Neural cell (in vitro differentiated cells): Measurements from ENCODE around the gene IL17REL. TPM values are rescaled to one million over a fixed set of nuclear protein-coding genes. Genes with fewer than 3 reads are reported as not detected.

Experiments used
- H2AFZ ChIP-seq: fragments of 200-600, 300-800 bp; sonication (generic), shearing (Covaris generic); 2 replicates; pipeline ENCODE4 v1.6.0; 2014; ENCODE audit warnings: low read depth, mild to moderate bottlenecking, antibody characterized with exemption, low read length, moderate library complexity
- H3F3A ChIP-seq: fragments of 200-600 bp; shearing (Covaris generic); 2 replicates; pipeline ENCODE4 v1.6.1; 2016; ENCODE audit warnings: mild to moderate bottlenecking, moderate library complexity, mixed read lengths, antibody characterized with exemption, low read length; ENCODE audit not compliant: insufficient read depth, poor library complexity, severe bottlenecking
- H3K27ac ChIP-seq: fragments of 200-600, 300-800 bp; sonication (generic), shearing (Covaris generic); 2 replicates; pipeline ENCODE4 v1.5.1; 2014; ENCODE audit warnings: mild to moderate bottlenecking, low read length, moderate library complexity
- H3K27me3 ChIP-seq: fragments of 300-800, 200-600 bp; sonication (generic), shearing (Covaris generic); 2 replicates; pipeline ENCODE4 v1.6.0; 2014; ENCODE audit warnings: mild to moderate bottlenecking, low read depth, low read length, moderate library complexity; ENCODE audit not compliant: insufficient read depth
- H3K36me3 ChIP-seq: fragments of 300-800, 200-600 bp; sonication (generic), shearing (Covaris generic); 2 replicates; pipeline ENCODE4 v1.5.1; 2014; ENCODE audit warnings: mild to moderate bottlenecking, antibody characterized with exemption, low read length, moderate library complexity; ENCODE audit not compliant: insufficient read depth
- H3K4me2 ChIP-seq: fragments of 300-800, 200-600 bp; sonication (generic), shearing (Covaris generic); 2 replicates; pipeline ENCODE4 v1.6.0; 2014; ENCODE audit warnings: mild to moderate bottlenecking, low read length
- H3K4me3 ChIP-seq: fragments of 300-800, 200-600 bp; sonication (generic), shearing (Covaris generic); 2 replicates; pipeline ENCODE4 v1.5.1; 2014; ENCODE audit warnings: mild to moderate bottlenecking, low read length, moderate library complexity
- H3K79me2 ChIP-seq: fragments of 200-600 bp; shearing (Covaris generic); replicated peaks from 2 replicates; pipeline ENCODE4 v1.6.0; 2014; ENCODE audit warnings: mild to moderate bottlenecking, low read length, moderate library complexity; ENCODE audit not compliant: insufficient read depth
- H3K9ac ChIP-seq: fragments of 300-800, 200-600 bp; sonication (generic), shearing (Covaris generic); 2 replicates; pipeline ENCODE4 v1.6.1; 2016; ENCODE audit warnings: mild to moderate bottlenecking, low read length, mixed read lengths
- H3K9me2 ChIP-seq: fragments of 200-600 bp; shearing (Covaris generic); 2 replicates; pipeline ENCODE4 v1.6.1; 2016; ENCODE audit warnings: mild to moderate bottlenecking, low read length, mixed read lengths; ENCODE audit not compliant: insufficient read depth
- H3K9me3 ChIP-seq: fragments of 200-600, 300-800 bp; sonication (generic), shearing (Covaris generic); 2 replicates; pipeline ENCODE4 v1.6.1; 2016; ENCODE audit warnings: mild to moderate bottlenecking, mixed run types, low read length, moderate library complexity, mixed read lengths
- H4K20me1 ChIP-seq: fragments of 200-600 bp; shearing (Covaris generic); 2 replicates; pipeline ENCODE4 v1.6.1; 2016; ENCODE audit warnings: mild to moderate bottlenecking, mixed run types; ENCODE audit not compliant: insufficient read depth
- CTCF ChIP-seq: fragments of 450-650 bp; IDR thresholded peaks from 2 replicates; pipeline ENCODE4 v1.5.1; 2014; ENCODE audit warnings: antibody characterized with exemption, mild to moderate bottlenecking, moderate library complexity; ENCODE audit not compliant: poor library complexity, severe bottlenecking
- EP300 ChIP-seq: fragments of 450-650 bp; conservative IDR thresholded peaks from 2 replicates; pipeline ENCODE4 v1.6.1; 2014; ENCODE audit warnings: antibody characterized with exemption, mild to moderate bottlenecking, moderate library complexity; ENCODE audit not compliant: poor library complexity, severe bottlenecking
- EZH2 ChIP-seq: fragments of 200-600, 300-800 bp; shearing (Covaris generic), sonication (generic); IDR thresholded peaks from 2 replicates; pipeline ENCODE4 v1.6.1; 2014; ENCODE audit warnings: antibody characterized with exemption, low read length, borderline replicate concordance, mild to moderate bottlenecking; ENCODE audit not compliant: insufficient read depth, poor library complexity, severe bottlenecking
- MXI1 ChIP-seq: fragments of 450-650 bp; conservative IDR thresholded peaks from 2 replicates; pipeline ENCODE4 v1.6.1; 2014; ENCODE audit warnings: antibody characterized with exemption, mild to moderate bottlenecking; ENCODE audit not compliant: poor library complexity, severe bottlenecking
- POLR2AphosphoS5 ChIP-seq: IDR thresholded peaks from 2 replicates; pipeline ENCODE4 v1.6.1; 2012
- RAD21 ChIP-seq: fragments of 450-650 bp; conservative IDR thresholded peaks from 2 replicates; pipeline ENCODE4 v1.6.1; 2014; ENCODE audit warnings: antibody characterized with exemption, mild to moderate bottlenecking, moderate library complexity
- REST ChIP-seq: IDR thresholded peaks from 2 replicates; pipeline ENCODE4 v1.6.1; 2012; ENCODE audit warnings: borderline replicate concordance
- SMC3 ChIP-seq: fragments of 450-650 bp; conservative IDR thresholded peaks from 2 replicates; pipeline ENCODE4 v1.6.1; 2014; ENCODE audit warnings: antibody characterized with exemption, mild to moderate bottlenecking, moderate library complexity; ENCODE audit not compliant: poor library complexity
- TAF1 ChIP-seq: IDR thresholded peaks from 2 replicates; pipeline ENCODE4 v1.6.1; 2012; ENCODE audit warnings: low read depth
- polyA plus RNA-seq: library from polyadenylated mRNA; depleted of rRNA; stranded (reverse); fragments of >200 nt; gene quantifications from 2 replicates; pipeline ENCODE4 v1.2.3, GENCODE V29; 2014

IL17REL gene
- polyA plus RNA-seq, 1 donor from 2014 or later = not detected

GRCh38 chr22:49958366-49958921 lies 54.1 kb downstream of the IL17REL start:
- no peak overlapping the region for H3K27ac ChIP-seq
- no peaks in the 10 kb centered on the region for H3K27me3 ChIP-seq
- H3K4me3 ChIP-seq = no peak overlapping the region
- H3K9me3 ChIP-seq = no peaks in the 10 kb centered on the region
- H3K9me2 ChIP-seq = no peaks in the 10 kb centered on the region
- no peaks in the 10 kb centered on the region for H4K20me1 ChIP-seq
- no peak overlapping the region for H3K9ac ChIP-seq
- TF ChIP-seq EP300 (no peak), POLR2AphosphoS5 (no peak), REST (no peak), RAD21 (no peak), SMC3 (no peak), MXI1 (no peak), EZH2 (no peak), TAF1 (no peak), CTCF (no peak)
- H3K4me2 ChIP-seq = no peak overlapping the region
- no peaks in the 10 kb centered on the region for H3K79me2 ChIP-seq
- H3F3A ChIP-seq = no peaks in the 10 kb centered on the region
- H3K36me3 ChIP-seq = no peaks in the 10 kb centered on the region
- H2AFZ ChIP-seq = no peak overlapping the region

GRCh38 chr22:49957826-49958365 lies 54.7 kb downstream of the IL17REL start:
- Histone ChIP-seq H3K27me3 (no peaks in the 10 kb centered on the region), H3F3A (no peaks in the 10 kb centered on the region), H3K9me3 (no peaks in the 10 kb centered on the region), H3K79me2 (no peaks in the 10 kb centered on the region), H4K20me1 (no peaks in the 10 kb centered on the region), H3K9ac (no peak overlapping the region), H2AFZ (no peak overlapping the region), H3K4me3 (no peak overlapping the region), H3K27ac (no peak overlapping the region), H3K36me3 (no peaks in the 10 kb centered on the region), H3K9me2 (no peaks in the 10 kb centered on the region), H3K4me2 (no peak overlapping the region)
- TF ChIP-seq SMC3 (no peak), MXI1 (no peak), EZH2 (no peak), REST (no peak), CTCF (no peak), RAD21 (no peak), TAF1 (no peak), EP300 (no peak), POLR2AphosphoS5 (no peak)
